GM21360 (cell line): ENCODE measurements around the gene LBHD2.

Experiments used
- ATAC-seq: cut with Tn5 transposase; IDR thresholded peaks from one replicate; pipeline ENCODE4 v1.9.1; 2021; ENCODE audit warnings: mild to moderate bottlenecking, moderate library complexity; ENCODE audit not compliant: unreplicated experiment

LBHD2 gene

GRCh38 chr14:103090481-103091020 lies 6.5 kb downstream of the LBHD2 start:
- ATAC-seq: no peak

GRCh38 chr14:103091041-103091882 lies 7.3 kb downstream of the LBHD2 start:
- ATAC-seq: no peak

GRCh38 chr14:103091883-103092222 lies 7.8 kb downstream of the LBHD2 start:
- no peak for ATAC-seq

GRCh38 chr14:103093856-103094405 lies 9.9 kb downstream of the LBHD2 start:
- no peak for ATAC-seq

GRCh38 chr14:103094406-103095209 lies 10.6 kb downstream of the LBHD2 start, which contains the start of gene EXOC3L4:
TSS of gene EXOC3L4 (plus strand) at chr14:103094725. CDS start at chr14:103100220, 5,495 bp downstream.
- ATAC-seq: no peak

- ATAC-seq: no peak
Observed at GRCh38 chr14:103095210-103095778, 11.3 kb downstream of the LBHD2 start.

- ATAC-seq: no peak
Observed at GRCh38 chr14:103096387-103096786, 12.4 kb downstream of the LBHD2 start.

- no peak for ATAC-seq
Observed at GRCh38 chr14:103097244-103097993, 13.4 kb downstream of the LBHD2 start.

GRCh38 chr14:103097994-103098957 lies 14.3 kb downstream of the LBHD2 start:
- no peak for ATAC-seq

GRCh38 chr14:103099081-103099732 lies 15.2 kb downstream of the LBHD2 start:
- no peak for ATAC-seq

- no peak for ATAC-seq
Observed at GRCh38 chr14:103099733-103100280, 15.8 kb downstream of the LBHD2 start.

- no peak for ATAC-seq
Observed at GRCh38 chr14:103100281-103101121, 16.5 kb downstream of the LBHD2 start.

GRCh38 chr14:103101257-103101962 lies 17.4 kb downstream of the LBHD2 start:
- no peak for ATAC-seq

GRCh38 chr14:103101963-103102688 lies 18.1 kb downstream of the LBHD2 start:
- no peak for ATAC-seq

GRCh38 chr14:103102689-103103260 lies 18.8 kb downstream of the LBHD2 start:
- ATAC-seq: no peak
